HG02642 (cell line): ENCODE data around the gene PLXNA1.

ENCODE experiments used
- ATAC-seq: cut with Tn5 transposase; IDR thresholded peaks from one replicate; pipeline ENCODE4 v1.9.1; 2021; ENCODE audit warnings: mild to moderate bottlenecking; ENCODE audit not compliant: unreplicated experiment, poor library complexity

The PLXNA1 gene

GRCh38 chr3:126985132-126985985 lies 2.4 kb downstream of the PLXNA1 start:
- ATAC-seq: no peak

GRCh38 chr3:126986001-126986400 lies 3.1 kb downstream of the PLXNA1 start:
- ATAC-seq: no peak

GRCh38 chr3:126987129-126987528 lies 4.2 kb downstream of the PLXNA1 start:
- ATAC-seq: no peak

DNA sequence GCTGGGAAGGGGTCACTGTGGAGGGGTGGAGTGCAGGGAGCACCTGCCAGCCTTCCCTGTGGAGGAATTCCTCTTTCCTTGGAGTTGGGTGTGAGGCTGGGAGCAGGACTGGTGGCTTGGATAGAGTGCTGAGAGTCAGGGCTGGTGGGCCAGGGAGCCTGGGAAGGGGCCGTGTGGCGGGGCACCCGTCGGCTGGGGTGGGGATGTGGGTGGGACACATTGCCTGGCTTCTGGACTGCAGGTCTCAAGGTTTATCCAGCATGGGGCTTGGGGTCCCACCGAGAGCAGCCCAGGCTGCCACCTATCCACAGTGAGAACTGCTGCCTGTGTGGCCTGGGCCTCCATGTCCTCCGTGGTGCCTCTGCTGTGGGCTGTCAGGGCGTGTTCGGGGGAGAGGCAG lies 4.7 kb downstream of the PLXNA1 start:
- no peak for ATAC-seq

GRCh38 chr3:126988451-126989021 lies 5.6 kb downstream of the PLXNA1 start:
- no peak for ATAC-seq

DNA sequence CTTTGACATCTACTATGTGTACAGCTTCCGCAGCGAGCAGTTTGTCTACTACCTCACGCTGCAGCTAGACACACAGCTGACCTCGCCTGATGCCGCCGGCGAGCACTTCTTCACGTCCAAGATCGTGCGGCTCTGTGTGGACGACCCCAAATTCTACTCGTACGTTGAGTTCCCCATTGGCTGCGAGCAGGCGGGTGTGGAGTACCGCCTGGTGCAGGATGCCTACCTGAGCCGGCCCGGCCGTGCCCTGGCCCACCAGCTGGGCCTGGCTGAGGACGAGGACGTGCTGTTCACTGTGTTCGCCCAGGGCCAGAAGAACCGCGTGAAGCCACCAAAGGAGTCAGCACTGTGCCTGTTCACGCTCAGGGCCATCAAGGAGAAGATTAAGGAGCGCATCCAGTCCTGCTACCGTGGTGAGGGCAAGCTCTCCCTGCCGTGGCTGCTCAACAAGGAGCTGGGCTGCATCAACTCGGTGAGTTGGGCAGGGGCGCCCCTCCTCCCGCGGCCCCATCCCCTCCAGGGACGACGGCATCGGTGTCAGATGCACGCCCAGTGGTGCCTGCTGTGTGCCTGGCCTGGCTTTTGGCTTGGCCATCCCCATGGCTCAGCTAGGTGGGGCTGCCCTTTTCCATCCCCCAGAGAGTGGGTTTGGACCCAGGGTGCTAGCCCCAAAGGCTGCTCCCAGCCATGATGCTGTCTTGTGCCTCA lies 6.6 kb downstream of the PLXNA1 start:
- ATAC-seq: no peak

GRCh38 chr3:126990024-126990700 lies 7.2 kb downstream of the PLXNA1 start:
- ATAC-seq: no peak

DNA sequence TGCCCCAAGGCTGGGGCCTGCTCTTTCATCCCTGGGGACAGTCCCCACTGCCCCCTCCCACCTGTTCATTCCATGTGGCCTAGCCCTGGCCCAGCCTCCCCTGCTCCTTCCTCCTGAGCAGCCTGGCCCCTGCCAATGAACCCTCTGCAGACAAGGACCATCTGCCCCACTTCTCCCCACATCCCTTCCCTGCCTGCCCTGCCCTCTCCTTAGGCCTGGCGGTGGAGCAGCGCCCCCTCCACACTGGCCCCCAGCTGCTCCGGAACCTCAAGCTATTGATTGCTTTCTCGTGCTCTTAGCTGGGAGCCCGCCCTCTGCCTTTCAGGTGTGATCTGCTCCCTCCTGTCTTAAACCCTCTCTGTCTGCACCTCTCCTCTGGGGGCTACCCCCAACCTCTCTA lies 8.0 kb downstream of the PLXNA1 start:
- ATAC-seq: no peak

DNA sequence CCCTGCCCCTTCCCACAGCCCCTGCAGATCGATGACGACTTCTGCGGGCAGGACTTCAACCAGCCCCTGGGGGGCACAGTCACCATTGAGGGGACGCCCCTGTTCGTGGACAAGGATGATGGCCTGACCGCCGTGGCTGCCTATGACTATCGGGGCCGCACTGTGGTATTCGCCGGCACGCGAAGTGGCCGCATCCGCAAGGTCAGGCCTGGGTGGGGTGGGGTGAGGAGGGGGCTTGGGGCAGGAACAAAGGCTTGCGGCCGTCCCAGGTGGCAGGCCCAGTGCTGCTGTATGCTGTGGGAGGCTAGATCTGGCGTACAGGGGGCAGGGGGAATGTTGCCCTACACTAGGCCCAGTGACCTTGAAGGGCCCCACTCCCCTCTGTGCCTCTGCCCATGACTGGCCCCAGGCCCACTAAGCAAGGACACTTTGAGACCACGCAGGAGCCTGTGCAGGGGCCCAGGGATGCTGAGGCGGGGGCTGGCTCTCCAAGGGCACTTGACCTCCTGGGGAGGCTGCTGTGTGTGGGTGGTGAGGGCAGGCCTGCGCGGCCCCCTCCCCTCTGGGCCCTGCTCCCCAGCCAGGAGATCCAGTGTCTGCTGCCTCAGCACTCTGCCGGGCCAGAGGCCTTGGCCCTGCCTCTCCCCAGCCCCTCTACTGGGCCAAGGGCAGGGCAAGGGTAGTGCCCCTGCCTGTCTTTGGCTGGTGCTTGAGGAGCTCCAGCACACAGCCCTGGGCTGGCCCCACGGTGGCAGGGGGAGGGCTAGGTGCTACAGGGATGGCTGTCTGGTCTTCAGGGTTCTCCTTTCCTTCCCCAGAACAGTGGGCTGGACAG lies 8.7 kb downstream of the PLXNA1 start:
- ATAC-seq: no peak

- ATAC-seq: no peak
These were observed 9.3 kb downstream of the PLXNA1 start for GRCh38 chr3:126992216-126992615.

- no peak for ATAC-seq
These were observed 9.9 kb downstream of the PLXNA1 start for GRCh38 chr3:126992776-126993175.

DNA sequence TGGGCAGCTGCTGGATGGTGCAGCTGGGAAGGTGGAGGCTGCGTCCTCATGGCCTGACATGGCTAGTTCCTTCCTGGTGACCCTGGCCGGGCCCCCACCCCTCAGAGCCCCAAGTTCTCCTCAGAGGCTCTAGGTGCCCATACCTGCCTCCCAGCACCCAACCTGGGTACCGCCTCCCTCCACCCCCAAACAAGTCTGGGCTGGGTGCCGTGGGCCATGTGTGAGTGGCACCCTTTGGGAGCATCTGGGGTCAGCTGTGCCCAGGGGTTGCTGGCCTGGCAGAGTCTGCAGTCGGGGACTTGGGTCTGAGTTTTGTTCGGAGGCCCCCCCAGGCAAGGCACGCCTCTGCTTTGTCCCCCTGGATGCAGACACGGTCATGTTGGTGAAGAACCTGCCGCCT lies 10.5 kb downstream of the PLXNA1 start:
- ATAC-seq: no peak

DNA sequence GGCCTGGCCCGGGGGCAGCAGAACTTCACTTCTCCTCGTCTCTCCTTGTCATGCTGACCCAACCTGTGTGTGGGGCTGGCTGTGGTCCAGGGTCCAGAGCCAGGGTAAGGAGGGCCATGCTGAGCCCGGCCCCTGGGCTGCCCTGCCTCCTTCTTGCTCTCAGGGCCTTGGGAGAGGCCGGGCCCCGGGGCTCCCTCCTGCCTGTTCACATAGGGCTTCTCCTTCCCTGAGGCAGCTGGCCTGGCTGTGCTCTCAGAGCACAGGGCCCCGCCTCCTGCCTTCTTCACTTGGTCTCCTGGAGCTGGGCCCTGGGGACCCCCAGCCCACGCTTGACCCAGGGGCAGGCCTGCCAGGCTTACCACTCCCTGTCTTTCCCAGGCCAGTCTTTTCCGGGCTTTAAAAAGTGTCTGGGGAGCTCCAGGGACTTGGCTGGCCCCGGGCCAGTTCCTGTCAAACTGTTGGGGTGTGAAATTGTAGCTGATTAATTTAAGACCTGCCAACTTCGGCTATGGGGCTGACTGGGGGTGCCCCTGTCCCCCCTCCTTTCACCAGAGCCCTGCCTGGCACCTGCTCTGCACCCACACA lies 11.8 kb downstream of the PLXNA1 start:
- no peak for ATAC-seq

- ATAC-seq: no peak
These were observed 12.4 kb downstream of the PLXNA1 start for GRCh38 chr3:126995254-126995780.

DNA sequence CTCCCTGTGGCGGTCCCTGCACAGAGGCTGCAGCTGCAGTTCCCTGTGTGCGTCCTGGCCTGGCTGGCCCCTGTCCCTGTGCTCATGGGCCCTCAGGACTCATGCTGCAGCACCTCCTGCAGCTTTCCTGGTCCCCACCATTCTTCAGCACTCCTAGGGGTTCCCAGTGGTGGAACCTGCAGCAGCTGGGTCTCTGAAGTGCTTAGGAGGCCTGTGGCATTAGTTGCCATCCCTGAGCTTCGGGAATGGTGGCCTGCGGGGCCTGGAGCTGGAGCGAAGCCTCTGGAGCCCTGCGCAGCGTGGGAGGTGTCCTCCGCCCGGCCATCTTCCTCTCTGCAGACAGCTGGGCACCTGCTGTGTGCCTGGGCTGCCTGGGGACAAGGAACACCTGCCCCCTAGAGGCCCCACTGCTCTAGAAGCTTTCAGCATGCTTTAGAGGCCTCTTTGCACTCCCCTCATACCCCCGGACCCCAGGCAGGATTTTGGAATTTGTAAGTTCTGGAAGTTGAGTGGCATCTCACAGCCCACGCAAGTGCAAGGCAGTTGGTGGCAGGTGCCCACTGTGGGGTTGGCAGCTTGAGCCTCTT lies 13.1 kb downstream of the PLXNA1 start:
- ATAC-seq: no peak

- no peak for ATAC-seq
These were observed 14.0 kb downstream of the PLXNA1 start for GRCh38 chr3:126996905-126997304.

DNA sequence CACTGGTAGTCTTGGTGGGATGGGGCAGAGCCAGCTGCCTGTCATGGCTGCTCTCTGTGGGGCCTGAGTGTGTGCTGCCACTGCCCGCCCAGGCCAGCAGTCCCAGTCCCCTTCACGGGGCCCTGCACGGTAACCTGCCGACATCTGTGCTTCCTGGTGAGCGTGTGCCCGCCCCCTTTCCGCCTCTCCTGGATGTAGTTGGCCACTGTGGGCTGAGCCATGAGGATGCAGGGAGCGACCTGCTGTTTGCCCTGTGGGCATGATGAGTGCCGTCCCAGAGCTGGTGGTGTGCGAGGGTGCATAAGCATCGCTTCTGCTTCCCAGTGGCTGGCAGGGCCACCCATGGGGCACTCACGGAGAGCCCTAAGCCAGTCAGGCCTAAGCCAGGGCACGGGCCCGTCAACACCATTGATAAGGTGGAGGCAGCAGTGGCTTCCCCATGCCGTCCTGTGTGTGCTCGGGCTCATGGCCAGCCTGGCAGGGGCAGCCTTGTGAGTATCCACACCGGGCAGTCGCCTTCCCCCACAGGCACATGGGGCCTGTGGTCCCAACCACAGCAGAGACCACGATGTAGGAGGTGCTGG lies 14.6 kb downstream of the PLXNA1 start:
- ATAC-seq: no peak

DNA sequence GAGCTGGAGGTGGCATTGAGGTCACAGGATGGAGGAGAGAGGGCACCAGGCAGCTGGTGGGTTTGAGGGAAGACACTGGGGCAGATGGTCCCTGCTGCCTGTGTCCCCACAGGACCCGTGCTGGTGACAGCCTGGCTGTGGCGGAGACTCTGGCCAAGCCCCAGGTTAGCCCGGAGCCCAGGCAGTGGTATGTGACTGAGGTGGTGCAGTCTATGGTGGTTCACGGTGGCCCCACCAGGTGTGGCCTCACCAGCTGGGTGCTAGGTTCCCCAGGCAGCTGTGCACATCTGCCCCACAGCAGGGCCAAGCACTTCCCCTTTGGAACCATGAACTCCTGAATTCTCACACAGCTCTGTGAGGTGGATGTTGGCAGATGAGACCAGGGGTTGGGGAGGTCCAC lies 15.4 kb downstream of the PLXNA1 start:
- no peak for ATAC-seq

GRCh38 chr3:126998728-126999127 lies 15.8 kb downstream of the PLXNA1 start:
- ATAC-seq: no peak
